Retinal pigment epithelial cell (primary cell): ENCODE data around the gene PFKM.
"Not testable (repeated sequence)": the region's sequence is repeated elsewhere in the genome, so short reads cannot be mapped to it uniquely, and the experiment has no call there.

Experiments
- DNase-seq: peaks from one replicate; pipeline ENCODE4 v3.0.0-alpha.2; 2010; ENCODE audit warnings: low read depth
- H3K4me3 ChIP-seq: 2 replicates; pipeline ENCODE4 v1.5.1; 2011; ENCODE audit warnings: mild to moderate bottlenecking, low read length, control low read depth, moderate library complexity
- TF ChIP-seq, protein P1 (sequence below): conservative IDR thresholded peaks from 2 replicates; pipeline ENCODE4 v1.5.1; 2011; ENCODE audit warnings: low read depth, low read length, control low read depth, inconsistent platforms

Gene PFKM

GRCh38 chr12:48132826-48133225 is 13.7 kb downstream of the PFKM start:
- TF ChIP-seq, protein P1, sequence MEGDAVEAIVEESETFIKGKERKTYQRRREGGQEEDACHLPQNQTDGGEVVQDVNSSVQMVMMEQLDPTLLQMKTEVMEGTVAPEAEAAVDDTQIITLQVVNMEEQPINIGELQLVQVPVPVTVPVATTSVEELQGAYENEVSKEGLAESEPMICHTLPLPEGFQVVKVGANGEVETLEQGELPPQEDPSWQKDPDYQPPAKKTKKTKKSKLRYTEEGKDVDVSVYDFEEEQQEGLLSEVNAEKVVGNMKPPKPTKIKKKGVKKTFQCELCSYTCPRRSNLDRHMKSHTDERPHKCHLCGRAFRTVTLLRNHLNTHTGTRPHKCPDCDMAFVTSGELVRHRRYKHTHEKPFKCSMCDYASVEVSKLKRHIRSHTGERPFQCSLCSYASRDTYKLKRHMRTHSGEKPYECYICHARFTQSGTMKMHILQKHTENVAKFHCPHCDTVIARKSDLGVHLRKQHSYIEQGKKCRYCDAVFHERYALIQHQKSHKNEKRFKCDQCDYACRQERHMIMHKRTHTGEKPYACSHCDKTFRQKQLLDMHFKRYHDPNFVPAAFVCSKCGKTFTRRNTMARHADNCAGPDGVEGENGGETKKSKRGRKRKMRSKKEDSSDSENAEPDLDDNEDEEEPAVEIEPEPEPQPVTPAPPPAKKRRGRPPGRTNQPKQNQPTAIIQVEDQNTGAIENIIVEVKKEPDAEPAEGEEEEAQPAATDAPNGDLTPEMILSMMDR = no peak
- H3K4me3 ChIP-seq = no peak overlapping the region
- DNase-seq = no peak

- H3K4me3 ChIP-seq = no peak overlapping the region
- TF ChIP-seq, protein P1 = no peak
- no peak for DNase-seq
These were observed 15.9 kb downstream of the PFKM start for GRCh38 chr12:48135027-48135426.

DNA sequence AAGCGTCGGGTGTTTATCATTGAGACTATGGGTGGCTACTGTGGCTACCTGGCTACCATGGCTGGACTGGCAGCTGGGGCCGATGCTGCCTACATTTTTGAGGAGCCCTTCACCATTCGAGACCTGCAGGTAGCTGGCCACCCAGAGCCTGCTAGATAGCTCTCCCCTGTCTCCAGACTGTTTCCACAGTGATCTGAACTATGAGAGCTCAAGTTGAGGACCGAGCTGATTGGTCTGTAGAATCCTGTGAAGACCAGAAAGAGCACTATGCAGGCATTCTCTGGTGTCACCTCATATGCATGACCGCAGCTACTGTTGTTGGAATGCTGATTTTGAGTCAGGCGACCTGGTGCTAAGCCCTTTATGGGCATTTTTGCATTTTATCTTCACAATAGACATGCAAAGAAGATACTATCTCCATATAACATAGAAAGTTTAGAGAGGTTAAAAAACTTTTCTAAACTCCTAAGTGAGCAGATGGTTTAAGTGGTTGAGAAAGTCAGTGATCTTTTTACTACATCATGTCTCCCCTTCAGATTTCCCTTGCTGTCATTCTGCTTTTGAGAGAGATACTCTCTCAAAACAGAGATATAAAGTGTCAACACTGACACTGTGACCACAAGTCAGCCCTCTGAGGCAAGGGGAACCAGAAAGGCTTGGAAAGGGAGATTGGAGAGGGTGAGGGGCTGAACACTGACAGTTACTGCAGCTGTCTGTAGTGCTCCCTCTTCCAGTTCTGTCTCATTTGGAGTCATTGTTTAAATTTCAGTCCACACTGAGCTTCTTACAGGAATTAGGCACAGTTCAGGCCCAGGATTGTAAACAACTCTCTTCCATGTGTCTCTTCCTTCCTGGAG is 23.9 kb downstream of the PFKM start:
- no peak for DNase-seq
- TF ChIP-seq, protein P1 = no peak
- H3K4me3 ChIP-seq = no peak overlapping the region

DNA sequence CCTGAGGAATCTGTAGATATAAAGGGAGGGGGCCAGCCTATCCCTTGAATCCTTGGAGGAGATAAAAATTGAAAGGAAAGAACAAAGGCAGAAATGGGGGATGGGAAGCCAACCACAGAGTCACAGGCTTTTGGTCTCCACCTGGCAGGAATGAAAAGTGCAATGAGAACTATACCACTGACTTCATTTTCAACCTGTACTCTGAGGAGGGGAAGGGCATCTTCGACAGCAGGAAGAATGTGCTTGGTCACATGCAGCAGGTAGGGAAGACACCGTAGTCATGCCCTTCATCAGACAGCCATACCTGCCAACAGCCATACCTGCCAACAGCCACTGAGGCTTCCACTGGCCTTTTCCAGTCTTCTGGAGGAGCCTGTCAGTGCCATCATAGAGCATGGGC is 24.7 kb downstream of the PFKM start:
- TF ChIP-seq, protein P1 = no peak
- DNase-seq = no peak

GRCh38 chr12:48145981-48146380 is 26.8 kb downstream of the PFKM start:
- DNase-seq = no peak
- TF ChIP-seq, protein P1 = no peak
- no peak overlapping the region for H3K4me3 ChIP-seq

More for the DNA sequence above, 24.7 kb downstream of the PFKM start:
- H3K4me3 ChIP-seq = no peak overlapping the region

- TF ChIP-seq, protein P1 = no peak
- DNase-seq = no peak
- no peak overlapping the region for H3K4me3 ChIP-seq
These were observed 32.1 kb downstream of the PFKM start for GRCh38 chr12:48151103-48151771.

GRCh38 chr12:48155786-48156185 is 36.6 kb downstream of the PFKM start:
- DNase-seq, H3K4me3 ChIP-seq: not testable (repeated sequence)
